Activated naive CD8-positive, alpha-beta T cell treated with anti-CD3 and anti-CD28 coated beads for 36 hours (primary cell): Measurements from ENCODE around the gene VPS9D1. TPM values are rescaled to one million over a fixed set of nuclear protein-coding genes. Genes with fewer than 3 reads are reported as not detected.
A peak's percentile ranks its signal among the peaks of the same experiment; 100 is the strongest.
"Not testable (repeated sequence)": the region's sequence is repeated elsewhere in the genome, so short reads cannot be mapped to it uniquely, and the experiment has no call there.

Experiments
- DNase-seq: peaks from one replicate; pipeline ENCODE4 v3.0.0; 2021
- H3K27ac Mint-ChIP-seq: one replicate; pipeline ENCODE4 v1.8.0; 2022; ENCODE audit warnings: mild to moderate bottlenecking, moderate library complexity, mixed read lengths
- H3K27me3 Mint-ChIP-seq: one replicate; pipeline ENCODE4 v1.8.0; 2022; ENCODE audit warnings: mild to moderate bottlenecking, mixed read lengths
- H3K36me3 Mint-ChIP-seq: one replicate; pipeline ENCODE4 v1.8.0; 2021; ENCODE audit warnings: mild to moderate bottlenecking, mixed read lengths
- H3K4me1 Mint-ChIP-seq: one replicate; pipeline ENCODE4 v1.8.0; 2021; ENCODE audit warnings: mixed read lengths
- H3K4me3 Mint-ChIP-seq: one replicate; pipeline ENCODE4 v1.8.0; 2022; ENCODE audit warnings: mild to moderate bottlenecking, moderate library complexity, mixed read lengths
- H3K9me3 Mint-ChIP-seq: one replicate; pipeline ENCODE4 v1.8.0; 2022; ENCODE audit warnings: mixed read lengths
- total RNA-seq, 2 experiments: library from RNA; stranded (reverse); gene quantifications; one replicate each; pipeline ENCODE4 v1.2.3, GENCODE V29; 2021

The VPS9D1 gene
- total RNA-seq, 2 experiments from 2014 or later, result 1.6 TPM

DNA sequence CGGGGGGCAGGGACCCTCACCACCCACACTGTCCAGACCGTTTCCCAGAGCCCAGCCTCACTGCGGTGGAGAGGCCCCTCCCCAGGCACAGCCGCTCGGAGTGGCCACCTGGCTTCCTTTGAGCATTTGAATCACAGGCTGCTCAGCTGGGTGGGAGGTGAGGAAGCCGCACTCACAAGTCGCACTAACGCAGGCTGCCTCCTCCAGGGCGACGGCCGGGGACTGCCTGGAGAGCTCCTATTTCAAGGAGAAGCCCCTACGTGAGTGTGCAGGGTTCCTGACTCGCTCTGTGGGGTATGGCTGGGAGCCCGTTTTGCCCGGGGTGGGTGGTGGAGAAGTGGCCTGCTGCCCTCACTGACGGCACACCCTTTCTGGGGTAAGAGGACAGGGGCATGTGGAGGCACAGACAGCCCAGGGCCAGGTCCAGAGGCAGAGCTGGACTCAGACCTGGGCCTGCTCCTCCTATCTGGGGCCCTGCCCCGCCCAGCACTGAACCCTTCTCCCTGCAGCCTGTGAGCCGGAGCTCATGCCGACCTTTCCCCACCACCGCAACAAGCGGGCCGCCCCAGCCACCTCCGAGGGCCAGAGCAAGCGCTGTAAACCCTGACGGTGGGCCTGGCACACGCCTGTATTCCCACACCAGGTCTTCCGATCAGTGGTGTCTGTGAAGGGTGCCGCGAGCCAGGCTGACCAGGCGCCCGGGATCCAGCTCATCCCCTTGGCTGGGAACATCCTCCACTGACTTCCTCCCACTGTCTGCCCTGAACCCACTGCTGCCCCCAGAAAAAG, 25.4 kb downstream of the VPS9D1 start:
- Mint-ChIP-seq H3K4me3 (no peak overlapping the region), H3K27ac (no peak overlapping the region), H3K36me3 (peaks cover 4% of the 10 kb centered on the region), H3K4me1 (peaks cover 6% of the 10 kb centered on the region), H3K9me3 (no peaks in the 10 kb centered on the region), H3K27me3 (no peaks in the 10 kb centered on the region)
- no peak for DNase-seq

DNA sequence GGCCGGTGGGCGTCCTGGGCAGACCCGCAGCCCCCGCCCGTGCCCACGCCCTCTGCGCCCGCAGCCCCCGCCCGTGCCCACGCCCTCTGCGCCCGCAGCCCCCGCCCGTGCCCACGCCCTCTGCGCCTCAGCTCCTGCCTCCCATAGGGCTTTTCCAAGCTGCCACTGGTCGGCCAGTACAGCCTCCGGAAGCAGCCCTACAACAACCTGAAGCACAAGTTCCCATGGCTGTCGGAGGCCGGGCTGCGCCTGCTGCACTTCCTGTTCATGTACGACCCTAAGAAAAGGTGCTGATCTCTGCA, 26.0 kb downstream of the VPS9D1 start:
- not testable (repeated sequence) for H3K4me1 Mint-ChIP-seq, H3K27ac Mint-ChIP-seq, H3K9me3 Mint-ChIP-seq, H3K36me3 Mint-ChIP-seq, H3K27me3 Mint-ChIP-seq, H3K4me3 Mint-ChIP-seq, DNase-seq

DNA sequence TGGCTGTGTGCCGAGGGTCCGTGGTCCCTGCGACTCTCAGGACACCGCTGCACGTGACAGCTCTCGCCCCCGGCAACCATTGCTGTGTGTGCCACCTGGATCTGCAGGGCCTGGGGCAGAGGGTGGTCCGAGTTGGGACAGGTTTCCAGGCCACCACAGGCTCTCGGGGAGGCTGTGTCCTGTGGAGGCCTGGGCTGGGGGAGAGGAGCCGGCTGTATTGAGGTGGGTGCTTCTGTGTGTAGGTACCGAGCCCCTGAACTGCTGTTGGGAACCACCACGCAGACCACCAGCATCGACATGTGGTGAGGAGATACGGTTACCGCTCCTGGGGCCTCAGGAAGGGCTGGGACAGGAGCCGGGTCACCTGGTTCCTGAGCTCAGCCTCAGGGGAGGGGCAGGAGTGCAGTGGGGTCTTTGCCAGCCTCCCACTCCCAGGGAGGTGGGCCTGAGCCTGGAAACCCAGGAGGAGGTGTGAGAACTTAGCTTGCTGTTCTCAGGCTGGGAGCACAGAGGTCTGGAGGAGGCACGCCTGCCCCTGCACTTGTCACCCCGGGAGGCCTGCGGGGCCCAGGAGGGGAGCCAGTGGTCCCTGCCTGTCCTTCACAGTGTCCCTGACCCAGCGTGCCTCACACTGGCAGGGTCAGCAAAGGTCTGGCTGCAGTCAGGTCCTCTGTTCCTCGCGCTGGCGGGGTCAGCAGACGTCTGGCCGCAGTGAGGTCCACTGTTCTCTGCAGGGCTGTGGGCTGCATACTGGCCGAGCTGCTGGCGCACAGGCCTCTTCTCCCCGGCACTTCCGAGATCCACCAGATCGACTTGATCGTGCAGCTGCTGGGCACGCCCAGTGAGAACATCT, 26.5 kb downstream of the VPS9D1 start:
- Mint-ChIP-seq H3K9me3 (no peaks in the 10 kb centered on the region), H3K36me3 (peaks cover 7% of the 10 kb centered on the region), H3K4me1 (no peaks in the 10 kb centered on the region), H3K27me3 (no peaks in the 10 kb centered on the region), H3K27ac (no peak overlapping the region), H3K4me3 (no peak overlapping the region)
- no peak for DNase-seq

DNA sequence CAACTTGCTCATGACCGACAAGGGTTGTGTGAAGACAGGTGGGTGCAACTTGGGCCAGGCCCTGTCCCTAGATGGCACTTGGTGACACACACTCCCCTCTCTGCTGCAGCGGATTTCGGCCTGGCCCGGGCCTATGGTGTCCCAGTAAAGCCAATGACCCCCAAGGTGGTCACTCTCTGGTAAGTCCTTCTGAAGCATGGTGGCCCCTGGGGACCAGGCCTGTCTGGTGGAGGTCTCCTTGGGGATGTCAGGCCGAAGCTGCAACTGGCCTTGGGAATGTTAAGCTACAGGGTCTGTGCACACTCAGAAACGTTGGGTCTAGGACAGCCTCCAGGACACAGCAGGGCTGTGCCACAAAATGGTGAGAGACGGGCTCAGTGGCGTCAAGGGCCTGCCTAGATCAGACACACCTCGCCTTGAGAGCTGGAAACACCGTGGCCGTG, 27.4 kb downstream of the VPS9D1 start:
- H3K4me1 Mint-ChIP-seq, result peaks cover 2% of the 10 kb centered on the region
- no peaks in the 10 kb centered on the region for H3K9me3 Mint-ChIP-seq
- H3K27me3 Mint-ChIP-seq, result no peaks in the 10 kb centered on the region
- DNase-seq, result no peak
- no peak overlapping the region for H3K4me3 Mint-ChIP-seq
- H3K27ac Mint-ChIP-seq, result no peak overlapping the region
- H3K36me3 Mint-ChIP-seq, result peaks cover 6% of the 10 kb centered on the region

DNA sequence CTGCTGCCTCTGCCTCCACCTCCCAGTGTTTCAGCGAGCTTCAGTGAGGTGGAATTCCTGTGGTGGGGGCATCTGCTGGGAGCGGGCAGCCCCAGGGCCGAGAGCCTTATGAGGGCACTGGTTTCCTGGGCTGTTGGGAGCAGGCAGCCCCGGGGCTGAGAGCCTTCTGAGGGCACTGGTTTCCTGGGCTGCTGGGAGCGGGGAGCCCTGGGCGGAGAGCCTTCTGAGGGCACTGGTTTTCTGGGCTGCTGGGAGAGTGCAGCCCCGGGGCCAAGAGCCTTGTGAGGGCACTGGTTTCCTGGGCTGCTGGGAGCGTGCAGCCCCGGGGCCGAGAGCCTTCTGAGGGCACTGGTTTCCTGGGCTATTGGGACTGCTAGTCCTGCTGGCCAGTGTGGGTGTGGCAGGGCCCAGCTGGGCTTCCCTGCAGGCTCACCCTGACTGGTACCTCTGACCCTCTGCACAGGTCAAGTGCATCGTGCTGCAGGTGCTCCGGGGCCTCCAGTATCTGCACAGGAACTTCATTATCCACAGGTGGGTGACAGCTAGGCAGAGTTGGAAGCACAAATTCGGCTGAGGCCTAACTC, 28.6 kb downstream of the VPS9D1 start:
- Mint-ChIP-seq H3K4me1 (peaks cover 10% of the 10 kb centered on the region), H3K27ac (no peak overlapping the region), H3K4me3 (no peak overlapping the region), H3K9me3 (no peaks in the 10 kb centered on the region), H3K27me3 (no peaks in the 10 kb centered on the region), H3K36me3 (peaks cover 12% of the 10 kb centered on the region)
- no peak for DNase-seq

DNA sequence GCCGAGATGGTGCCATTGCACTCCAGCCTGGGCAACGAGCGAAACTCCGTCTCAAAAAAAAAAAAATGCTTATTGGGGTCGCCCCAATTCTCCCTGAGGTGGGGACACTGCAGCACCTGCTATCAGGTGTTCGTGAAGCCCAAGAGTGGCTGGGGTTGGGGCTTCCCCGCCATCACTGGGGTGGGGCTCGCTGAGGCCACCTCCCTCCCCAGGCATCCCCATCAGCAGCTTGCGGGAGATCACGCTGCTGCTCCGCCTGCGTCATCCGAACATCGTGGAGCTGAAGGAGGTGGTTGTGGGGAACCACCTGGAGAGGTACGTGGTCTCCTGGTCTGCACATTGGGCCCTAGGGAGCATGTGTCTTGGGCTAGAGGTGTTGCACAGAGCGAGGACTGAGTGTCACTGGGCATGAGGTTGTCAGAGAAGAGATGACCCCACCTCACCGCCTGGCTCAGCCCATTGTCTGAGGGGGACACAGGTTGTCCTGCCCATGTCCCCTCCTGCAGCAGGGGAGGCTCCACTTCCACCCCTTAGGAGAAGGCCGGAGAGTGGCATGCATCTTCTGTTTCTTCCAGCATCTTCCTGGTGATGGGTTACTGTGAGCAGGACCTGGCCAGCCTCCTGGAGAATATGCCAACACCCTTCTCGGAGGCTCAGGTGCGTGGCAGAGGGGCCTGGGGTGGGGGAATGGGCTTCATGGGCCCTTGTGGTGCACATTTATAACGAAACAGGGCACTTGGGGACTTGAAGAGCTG, 29.3 kb downstream of the VPS9D1 start:
- no peaks in the 10 kb centered on the region for H3K27me3 Mint-ChIP-seq

DNA sequence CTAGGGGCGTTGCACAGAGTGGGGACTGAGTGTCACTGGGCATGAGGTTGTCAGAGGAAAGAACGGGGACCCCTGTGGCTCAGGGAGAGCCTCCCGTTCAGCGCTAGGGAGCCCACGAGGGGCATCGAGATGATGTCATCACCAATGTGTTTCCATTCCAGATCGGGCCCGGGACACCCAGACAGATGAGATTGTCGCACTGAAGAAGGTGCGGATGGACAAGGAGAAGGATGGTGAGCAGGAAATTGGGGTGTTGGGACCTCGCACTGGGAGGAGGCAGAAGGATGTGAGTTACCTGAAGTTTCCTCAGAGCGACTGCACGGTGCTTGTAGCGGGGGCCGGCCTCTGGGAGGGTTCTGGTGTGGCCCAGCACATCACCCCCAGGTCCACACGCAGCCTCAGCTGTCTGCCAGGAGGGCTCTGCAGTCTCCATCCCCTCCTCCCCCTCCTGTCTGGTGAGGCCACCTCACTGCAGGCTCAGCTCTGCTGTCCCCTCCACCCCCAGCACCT, 30.3 kb downstream of the VPS9D1 start:
- Mint-ChIP-seq H3K27ac (no peak overlapping the region), H3K9me3 (no peaks in the 10 kb centered on the region), H3K4me3 (no peak overlapping the region), H3K27me3 (no peaks in the 10 kb centered on the region), H3K4me1 (peaks cover 14% of the 10 kb centered on the region), H3K36me3 (peaks cover 17% of the 10 kb centered on the region)
- DNase-seq, result no peak

More for the DNA sequence above, 29.3 kb downstream of the VPS9D1 start:
- Mint-ChIP-seq H3K4me1 (peaks cover 10% of the 10 kb centered on the region), H3K27ac (no peak overlapping the region), H3K36me3 (peaks cover 12% of the 10 kb centered on the region), H3K4me3 (no peak overlapping the region), H3K9me3 (no peaks in the 10 kb centered on the region)
- DNase-seq, result no peak

DNA sequence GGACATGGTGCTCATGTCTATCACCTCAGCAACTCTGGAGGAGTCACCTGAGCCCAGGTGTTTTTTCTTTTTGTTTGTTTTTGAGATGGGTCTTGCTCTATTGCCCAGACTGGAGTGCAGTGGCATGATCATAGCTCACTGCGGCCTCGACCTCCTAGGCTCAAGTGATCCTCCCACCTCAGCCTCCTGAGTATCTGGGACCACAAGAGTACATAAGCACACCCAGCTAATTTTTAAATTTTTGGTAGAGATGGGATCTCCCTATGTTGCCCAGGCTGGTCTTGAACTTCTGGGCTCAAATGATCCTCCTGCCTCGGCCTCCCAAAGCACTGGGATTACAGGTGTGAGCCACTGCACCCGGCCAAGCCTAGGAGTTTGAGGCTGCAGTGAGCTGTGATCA, 31.1 kb downstream of the VPS9D1 start:
- not testable (repeated sequence) for DNase-seq, H3K4me3 Mint-ChIP-seq, H3K9me3 Mint-ChIP-seq, H3K27me3 Mint-ChIP-seq, H3K27ac Mint-ChIP-seq
- Mint-ChIP-seq H3K36me3 (peaks cover 21% of the 10 kb centered on the region), H3K4me1 (peaks cover 14% of the 10 kb centered on the region)

DNA sequence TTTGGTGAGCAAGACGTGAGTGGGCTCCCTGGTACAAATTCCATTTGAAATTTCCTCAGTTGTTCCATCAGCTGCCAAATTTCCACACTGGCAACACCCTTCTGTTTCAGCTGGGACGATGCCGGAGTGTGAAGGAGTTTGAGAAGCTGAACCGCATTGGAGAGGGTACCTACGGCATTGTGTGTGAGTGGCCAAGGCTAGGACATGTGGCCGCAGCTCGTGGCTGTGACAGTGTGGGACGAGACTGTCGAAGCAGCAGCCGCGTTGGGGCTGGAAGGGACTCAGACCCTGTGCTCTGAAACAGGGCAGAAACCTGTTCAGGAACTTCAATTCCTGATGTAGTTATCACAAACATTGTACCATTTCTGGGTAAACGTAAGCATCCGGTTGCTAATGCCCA, 31.6 kb downstream of the VPS9D1 start:
- H3K27me3 Mint-ChIP-seq, result no peaks in the 10 kb centered on the region
- H3K27ac Mint-ChIP-seq, result no peak overlapping the region
- H3K9me3 Mint-ChIP-seq, result peaks cover 2% of the 10 kb centered on the region
- H3K4me1 Mint-ChIP-seq, result peaks cover 14% of the 10 kb centered on the region
- peaks cover 24% of the 10 kb centered on the region for H3K36me3 Mint-ChIP-seq
- no peak overlapping the region for H3K4me3 Mint-ChIP-seq
- no peak for DNase-seq

DNA sequence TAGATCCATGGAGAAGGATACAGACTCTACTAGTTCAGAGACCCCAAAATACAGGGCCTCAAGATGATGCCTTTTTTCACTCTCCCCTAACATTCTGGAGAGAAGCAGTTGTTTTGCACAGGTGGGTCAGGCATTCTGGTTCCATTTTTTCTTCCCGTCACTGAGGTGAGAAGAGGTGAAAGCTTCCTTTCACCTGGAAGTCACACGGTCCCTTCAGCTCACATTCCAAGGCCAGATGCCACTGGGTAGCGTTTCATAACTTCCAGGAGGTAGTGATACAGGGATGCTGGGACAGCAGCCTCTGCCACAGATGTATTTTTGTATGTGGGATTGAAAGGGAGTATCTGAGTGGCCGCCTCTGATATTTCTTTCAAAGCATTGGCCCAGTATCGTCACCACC, 32.3 kb downstream of the VPS9D1 start:
- no peak for DNase-seq
- no peaks in the 10 kb centered on the region for H3K27me3 Mint-ChIP-seq
- H3K4me3 Mint-ChIP-seq, result peak overlapping the region; percentile 91
- peaks cover 2% of the 10 kb centered on the region for H3K9me3 Mint-ChIP-seq
- peaks cover 14% of the 10 kb centered on the region for H3K4me1 Mint-ChIP-seq
- peaks cover 24% of the 10 kb centered on the region for H3K36me3 Mint-ChIP-seq
- H3K27ac Mint-ChIP-seq, result no peak overlapping the region

DNA sequence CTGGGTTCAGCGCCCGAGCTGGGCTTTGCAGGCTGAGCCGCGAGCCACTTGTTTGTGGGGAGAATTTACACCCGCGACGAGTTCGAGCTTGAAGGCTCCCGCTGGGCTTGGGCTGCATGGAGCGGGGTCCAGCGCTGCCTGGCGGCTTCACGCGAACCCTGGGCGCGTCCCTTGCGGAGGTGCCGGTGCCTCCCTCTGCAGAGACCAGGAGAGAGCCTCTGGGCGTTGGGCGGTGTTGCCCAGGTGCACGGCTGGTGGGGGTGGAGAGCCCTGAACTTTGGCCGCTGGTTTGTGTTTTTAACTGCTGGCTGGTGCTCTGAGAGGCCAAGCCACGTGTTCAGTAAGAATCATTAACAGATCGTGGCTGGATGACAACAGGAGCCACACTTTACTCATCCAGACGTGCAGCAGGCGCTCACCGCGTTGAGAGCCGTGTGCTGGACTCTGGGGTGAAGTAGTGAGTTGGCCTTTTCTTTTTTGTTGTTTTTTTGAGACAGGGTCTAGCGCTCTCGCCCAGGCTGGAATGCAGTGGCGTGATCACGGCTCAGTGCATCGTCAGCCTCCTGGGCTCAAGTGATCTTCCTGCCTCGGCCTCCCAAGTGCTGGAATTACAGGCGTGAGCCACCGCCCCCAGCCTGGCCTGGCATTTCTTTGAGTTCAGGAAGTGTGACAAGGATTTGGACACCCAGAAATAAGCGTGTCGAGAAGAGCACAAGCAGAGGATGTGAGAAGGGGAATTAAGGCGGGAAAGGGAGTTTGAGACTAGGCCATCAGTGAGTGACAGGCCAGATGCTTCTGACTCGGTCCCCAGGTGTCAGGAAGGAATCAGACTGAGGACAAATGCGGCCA, 33.4 kb downstream of the VPS9D1 start:
- Mint-ChIP-seq H3K4me1 (peaks cover 14% of the 10 kb centered on the region), H3K27me3 (no peaks in the 10 kb centered on the region), H3K36me3 (peaks cover 24% of the 10 kb centered on the region), H3K9me3 (peaks cover 2% of the 10 kb centered on the region), H3K27ac (peak overlapping the region; percentile 85), H3K4me3 (peak overlapping the region; percentile 91)
- DNase-seq, result no peak

DNA sequence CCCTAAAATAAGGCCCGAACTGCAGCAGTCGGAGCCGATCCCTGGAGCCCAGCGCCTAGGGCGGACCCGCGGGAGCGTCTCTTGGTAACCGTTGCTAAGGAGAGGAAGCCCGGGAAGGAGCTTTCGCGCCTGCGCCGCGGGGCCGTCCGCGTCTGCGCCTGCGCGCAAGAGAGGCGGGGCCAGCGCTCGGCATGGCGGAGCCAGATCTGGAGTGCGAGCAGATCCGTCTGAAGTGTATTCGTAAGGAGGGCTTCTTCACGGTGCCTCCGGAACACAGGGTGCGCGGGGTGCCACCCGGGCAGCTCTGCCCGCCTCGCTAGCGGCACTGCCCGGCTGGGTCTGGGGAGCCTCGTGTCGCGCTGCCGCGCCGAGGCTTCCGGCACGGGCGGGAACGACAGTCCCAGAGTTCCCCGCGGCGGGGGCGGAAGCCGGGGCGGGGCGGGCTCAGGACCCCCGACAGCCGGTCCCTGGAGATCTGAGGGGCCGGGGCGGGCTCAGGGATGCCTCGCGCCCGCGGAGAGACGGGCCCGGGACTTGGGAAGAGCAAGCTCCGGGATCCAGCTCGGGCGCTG, 34.1 kb downstream of the VPS9D1 start, which contains the start of gene CDK10:
Gene CDK10 (plus strand): TSS at position 170 of the 572 bp plus-strand sequence. CDS start 22 bp downstream, at position 192.
- peaks cover 14% of the 10 kb centered on the region for H3K4me1 Mint-ChIP-seq
- peak within 1 kb of the TSS; percentile 91 for H3K4me3 Mint-ChIP-seq
- peaks cover 2% of the 10 kb centered on the region for H3K9me3 Mint-ChIP-seq
- DNase-seq, result peak; percentile 94
- peak within 1 kb of the TSS; percentile 94 for H3K27ac Mint-ChIP-seq
- no peaks in the 10 kb centered on the region for H3K27me3 Mint-ChIP-seq
- peaks cover 24% of the 10 kb centered on the region for H3K36me3 Mint-ChIP-seq

DNA sequence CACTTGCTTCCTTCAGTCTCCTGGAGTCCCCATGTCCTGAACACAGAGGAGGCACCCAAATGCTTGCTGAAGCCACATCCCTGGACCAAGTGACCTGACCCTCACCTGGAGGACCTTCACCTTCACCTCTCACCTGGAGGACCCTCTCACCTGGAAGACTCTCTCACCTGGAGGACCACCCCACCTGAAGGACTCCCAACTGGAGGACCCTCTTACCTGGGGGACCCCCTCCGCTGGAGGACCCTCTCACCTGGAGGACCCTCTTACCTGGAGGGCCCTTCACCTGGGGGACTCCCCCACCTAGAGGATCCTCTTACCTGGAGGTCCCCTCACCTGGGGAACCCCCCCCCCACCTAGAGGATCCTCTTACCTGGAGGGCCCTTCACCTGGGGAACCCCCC, 34.8 kb downstream of the VPS9D1 start:
- peak overlapping the region; percentile 22 for H3K4me3 Mint-ChIP-seq
- no peaks in the 10 kb centered on the region for H3K27me3 Mint-ChIP-seq
- peaks cover 24% of the 10 kb centered on the region for H3K36me3 Mint-ChIP-seq
- no peak overlapping the region for H3K27ac Mint-ChIP-seq
- DNase-seq, result no peak
- H3K9me3 Mint-ChIP-seq, result peaks cover 2% of the 10 kb centered on the region
- peaks cover 14% of the 10 kb centered on the region for H3K4me1 Mint-ChIP-seq
